ENCODE data around the gene OR2G3.

Gene OR2G3

GRCh38 chr1:247574236-247574635 lies 31.1 kb upstream of the OR2G3 start:
- Histone ChIP-seq H2AK5ac (ENCODE audit: low read length) (no peak overlapping the region), H2AFZ (ENCODE audit: insufficient read depth, low read length, poor library complexity) (no peak overlapping the region), H3K9me3 (ENCODE audit: insufficient read depth, low read depth, low read length) (no peaks in the 10 kb centered on the region), H2BK5ac (ENCODE audit: low read depth, low read length, poor library complexity) (no peak overlapping the region), H3K79me1 (ENCODE audit: low read length) (peaks cover 11% of the 10 kb centered on the region), H3K36me3 (ENCODE audit: control insufficient read depth in 1 of 2, insufficient read depth in 2 of 2, low read length in 2 of 2) (peaks cover 0 to 2% of the 10 kb centered on the region in 2 experiments), H3K27ac (ENCODE audit: low read depth, low read length) (no peak overlapping the region), H4K12ac (ENCODE audit: low read depth, low read length) (no peak overlapping the region), H2BK120ac (ENCODE audit: insufficient read depth, low read length, poor library complexity) (no peak overlapping the region), H3K4ac (ENCODE audit: low read depth, low read length) (no peak overlapping the region), H3K4me3 (ENCODE audit: low read depth, low read length) (no peak overlapping the region), H3K23ac (ENCODE audit: low read length) (no peak overlapping the region), H4K8ac (ENCODE audit: low read depth, low read length) (no peak overlapping the region), H3K4me2 (ENCODE audit: low read length) (no peak overlapping the region), H3K14ac (ENCODE audit: low read length) (no peak overlapping the region), H3K4me1 (ENCODE audit: control insufficient read depth in 1 of 2, insufficient read depth in 2 of 2, low read length in 2 of 2) (peaks cover 2 to 3% of the 10 kb centered on the region in 2 experiments), H3K27me3 (ENCODE audit: insufficient read depth, low read length) (no peaks in the 10 kb centered on the region), H4K91ac (ENCODE audit: low read depth, low read length) (no peak overlapping the region), H3K79me2 (ENCODE audit: control insufficient read depth, insufficient read depth, low read length, poor library complexity) (no peaks in the 10 kb centered on the region), H3K9ac (ENCODE audit: low read length) (no peak overlapping the region), H3K18ac (ENCODE audit: low read length) (no peak overlapping the region), H2BK12ac (ENCODE audit: low read length) (peak overlapping the region; percentile 5)
- no CpG with 5 or more reads among the region's 1 CpG for WGBS (ENCODE audit: extremely low coverage, insufficient coverage, insufficient read length)
- peak; percentile 65 to 92 for DNase-seq

GRCh38 chr1:247574664-247575063 lies 30.7 kb upstream of the OR2G3 start:
- Histone ChIP-seq H3K4me1 (ENCODE audit: control insufficient read depth in 1 of 2, insufficient read depth in 2 of 2, low read length in 2 of 2) (peaks cover 2 to 3% of the 10 kb centered on the region in 2 experiments), H3K14ac (ENCODE audit: low read length) (no peak overlapping the region), H3K27me3 (ENCODE audit: insufficient read depth, low read length) (no peaks in the 10 kb centered on the region), H4K12ac (ENCODE audit: low read depth, low read length) (no peak overlapping the region), H3K18ac (ENCODE audit: low read length) (no peak overlapping the region), H4K8ac (ENCODE audit: low read depth, low read length) (no peak overlapping the region), H3K4me3 (ENCODE audit: low read depth, low read length) (no peak overlapping the region), H2AFZ (ENCODE audit: insufficient read depth, low read length, poor library complexity) (no peak overlapping the region), H2BK12ac (ENCODE audit: low read length) (no peak overlapping the region), H3K4ac (ENCODE audit: low read depth, low read length) (no peak overlapping the region), H2AK5ac (ENCODE audit: low read length) (no peak overlapping the region), H4K91ac (ENCODE audit: low read depth, low read length) (no peak overlapping the region), H2BK120ac (ENCODE audit: insufficient read depth, low read length, poor library complexity) (no peak overlapping the region), H3K36me3 (ENCODE audit: control insufficient read depth in 1 of 2, insufficient read depth in 2 of 2, low read length in 2 of 2) (peaks cover 0 to 2% of the 10 kb centered on the region in 2 experiments), H3K23ac (ENCODE audit: low read length) (no peak overlapping the region), H3K27ac (ENCODE audit: low read depth, low read length) (peak overlapping the region; percentile 36), H3K79me1 (ENCODE audit: low read length) (peaks cover 11% of the 10 kb centered on the region), H3K79me2 (ENCODE audit: control insufficient read depth, insufficient read depth, low read length, poor library complexity) (no peaks in the 10 kb centered on the region), H3K4me2 (ENCODE audit: low read length) (no peak overlapping the region), H3K9ac (ENCODE audit: low read length) (no peak overlapping the region), H3K9me3 (ENCODE audit: insufficient read depth, low read depth, low read length) (no peaks in the 10 kb centered on the region), H2BK5ac (ENCODE audit: low read depth, low read length, poor library complexity) (no peak overlapping the region)
- DNase-seq = peak; percentile 39 to 80

- no peak overlapping the region for H2AK5ac ChIP-seq (ENCODE audit: low read length)
- no CpG with 5 or more reads among the region's 3 CpGs for WGBS (ENCODE audit: extremely low coverage, insufficient coverage, insufficient read length)
- H4K12ac ChIP-seq (ENCODE audit: low read depth, low read length) = no peak overlapping the region
Observed at GRCh38 chr1:247576514-247576913, 28.9 kb upstream of the OR2G3 start.

GRCh38 chr1:247578946-247579460 lies 26.4 kb upstream of the OR2G3 start:
- Histone ChIP-seq H2AFZ (ENCODE audit: insufficient read depth, low read length, poor library complexity) (no peak overlapping the region), H3K4me1 (ENCODE audit: control insufficient read depth in 1 of 2, insufficient read depth in 2 of 2, low read length in 2 of 2) (peaks cover 0 to 2% of the 10 kb centered on the region in 2 experiments), H3K79me2 (ENCODE audit: control insufficient read depth, insufficient read depth, low read length, poor library complexity) (no peaks in the 10 kb centered on the region), H3K4me2 (ENCODE audit: low read length) (no peak overlapping the region), H4K12ac (ENCODE audit: low read depth, low read length) (no peak overlapping the region), H2BK5ac (ENCODE audit: low read depth, low read length, poor library complexity) (no peak overlapping the region), H3K18ac (ENCODE audit: low read length) (no peak overlapping the region), H3K23ac (ENCODE audit: low read length) (no peak overlapping the region), H4K8ac (ENCODE audit: low read depth, low read length) (no peak overlapping the region), H3K79me1 (ENCODE audit: low read length) (peaks cover 4% of the 10 kb centered on the region), H3K27me3 (ENCODE audit: insufficient read depth, low read length) (no peaks in the 10 kb centered on the region), H3K36me3 (ENCODE audit: control insufficient read depth in 1 of 2, insufficient read depth in 2 of 2, low read length in 2 of 2) (peaks cover 0 to 2% of the 10 kb centered on the region in 2 experiments), H3K9me3 (ENCODE audit: insufficient read depth, low read depth, low read length) (no peaks in the 10 kb centered on the region), H4K91ac (ENCODE audit: low read depth, low read length) (no peak overlapping the region), H3K27ac (ENCODE audit: low read depth, low read length) (no peak overlapping the region), H3K4me3 (ENCODE audit: low read depth, low read length) (no peak overlapping the region), H2AK5ac (ENCODE audit: low read length) (no peak overlapping the region), H2BK120ac (ENCODE audit: insufficient read depth, low read length, poor library complexity) (no peak overlapping the region), H3K14ac (ENCODE audit: low read length) (no peak overlapping the region), H3K9ac (ENCODE audit: low read length) (peak overlapping the region; percentile 3), H3K4ac (ENCODE audit: low read depth, low read length) (no peak overlapping the region), H2BK12ac (ENCODE audit: low read length) (no peak overlapping the region)
- no CpG with 5 or more reads among the region's 5 CpGs for WGBS (ENCODE audit: extremely low coverage, insufficient coverage, insufficient read length)
- peak; percentile 92 to 95 for DNase-seq

More at GRCh38 chr1:247576514-247576913, 28.9 kb upstream of the OR2G3 start:
- H3K79me2 ChIP-seq (ENCODE audit: control insufficient read depth, insufficient read depth, low read length, poor library complexity) = no peaks in the 10 kb centered on the region
- H3K79me1 ChIP-seq (ENCODE audit: low read length) = peaks cover 11% of the 10 kb centered on the region
- peak overlapping the region; percentile 8 for H2BK5ac ChIP-seq (ENCODE audit: low read depth, low read length, poor library complexity)
- H3K27ac ChIP-seq (ENCODE audit: low read depth, low read length) = no peak overlapping the region
- peaks cover 0 to 2% of the 10 kb centered on the region in 2 experiments for H3K36me3 ChIP-seq (ENCODE audit: control insufficient read depth in 1 of 2, insufficient read depth in 2 of 2, low read length in 2 of 2)
- peak in 1 of 2 donors; percentile 86 for DNase-seq
- H3K4me3 ChIP-seq (ENCODE audit: low read depth, low read length) = no peak overlapping the region
- H2AFZ ChIP-seq (ENCODE audit: insufficient read depth, low read length, poor library complexity) = no peak overlapping the region
- H3K9ac ChIP-seq (ENCODE audit: low read length) = no peak overlapping the region
- H3K4me2 ChIP-seq (ENCODE audit: low read length) = no peak overlapping the region
- no peaks in the 10 kb centered on the region for H3K27me3 ChIP-seq (ENCODE audit: insufficient read depth, low read length)
- no peaks in the 10 kb centered on the region for H3K9me3 ChIP-seq (ENCODE audit: insufficient read depth, low read depth, low read length)
- H3K14ac ChIP-seq (ENCODE audit: low read length) = no peak overlapping the region
- H4K91ac ChIP-seq (ENCODE audit: low read depth, low read length) = no peak overlapping the region
- H3K23ac ChIP-seq (ENCODE audit: low read length) = no peak overlapping the region
- no peak overlapping the region for H4K8ac ChIP-seq (ENCODE audit: low read depth, low read length)
- peaks cover 2 to 3% of the 10 kb centered on the region in 2 experiments for H3K4me1 ChIP-seq (ENCODE audit: control insufficient read depth in 1 of 2, insufficient read depth in 2 of 2, low read length in 2 of 2)
- no peak overlapping the region for H3K4ac ChIP-seq (ENCODE audit: low read depth, low read length)
- peak overlapping the region; percentile 61 for H2BK12ac ChIP-seq (ENCODE audit: low read length)
- H2BK120ac ChIP-seq (ENCODE audit: insufficient read depth, low read length, poor library complexity) = no peak overlapping the region
- H3K18ac ChIP-seq (ENCODE audit: low read length) = no peak overlapping the region
